ENCODE measurements around the gene HSD17B12.

- TF ChIP-seq CTCF (conservative IDR thresholded peaks at IDR 0.05; ENCODE audit: low read length) (no peak), EZH2phosphoT487 (IDR thresholded peaks at IDR 0.05; ENCODE audit: borderline replicate concordance, low read depth, low read length) (no peak)
These were observed 224.4 kb downstream of the HSD17B12 start for GRCh38 chr11:43904742-43905535.

Data from OCI-LY7 (cell line).